OCI-LY7 (cell line): Measurements from ENCODE around the gene CLCN4. TPM values are rescaled to one million over a fixed set of nuclear protein-coding genes. Genes with fewer than 3 reads are reported as not detected.

Experiments
- BruUV-seq: library from RNA; stranded (reverse); fragments of 400-500 nt; replicated peaks from 2 replicates; lab custom pipeline; 2021; lab: Mats Ljungman, UMichigan
- CTCF ChIA-PET: fragments of 300-600 bp; sonication (Branson Sonifier 250); formaldehyde crosslinking; loops from one replicate; lab custom pipeline; 2022; ENCODE audit warnings: antibody characterized with exemption; ENCODE audit not compliant: unreplicated experiment; lab: Charles Lee
- POLR2A ChIA-PET: fragments of 300-600 bp; sonication (Branson Sonifier 250); formaldehyde crosslinking; loops from one replicate; lab custom pipeline; 2022; ENCODE audit warnings: antibody characterized with exemption; lab: Charles Lee
- DNase-seq: peaks from one replicate; pipeline ENCODE4 v3.0.0-alpha.2; 2015; ENCODE audit warnings: low spot score
- H2AFZ ChIP-seq: fragments of 200-600 bp; sonication (generic), shearing (Covaris generic); 2 replicates; pipeline ENCODE4 v1.6.1; 2014; ENCODE audit warnings: mild to moderate bottlenecking, antibody characterized with exemption, low read length, moderate library complexity
- H3K27ac ChIP-seq: fragments of 200-600 bp; sonication (generic); 2 replicates; pipeline ENCODE4 v1.5.1; 2014; ENCODE audit warnings: mixed run types, low read depth, mild to moderate bottlenecking, moderate library complexity, low read length, inconsistent platforms; ENCODE audit not compliant: poor library complexity, severe bottlenecking
- H3K36me3 ChIP-seq: fragments of 200-600 bp; sonication (generic); 2 replicates; pipeline ENCODE4 v1.6.1; 2014; ENCODE audit warnings: mild to moderate bottlenecking, antibody characterized with exemption, low read length, moderate library complexity, mixed read lengths; ENCODE audit not compliant: insufficient read depth
- H3K4me1 ChIP-seq: fragments of 200-600 bp; sonication (generic); 2 replicates; pipeline ENCODE4 v1.5.1; 2014; ENCODE audit warnings: mild to moderate bottlenecking, low read length; ENCODE audit not compliant: insufficient read depth, poor library complexity, severe bottlenecking
- H3K4me2 ChIP-seq: fragments of 200-600 bp; sonication (generic); 2 replicates; pipeline ENCODE4 v1.6.1; 2014; ENCODE audit warnings: mild to moderate bottlenecking, low read length
- H3K4me3 ChIP-seq: fragments of 200-600 bp; sonication (generic); 2 replicates; pipeline ENCODE4 v1.5.1; 2014; ENCODE audit warnings: mild to moderate bottlenecking, low read depth, low read length; ENCODE audit not compliant: poor library complexity, severe bottlenecking
- H3K79me2 ChIP-seq: fragments of 200-600 bp; sonication (generic); 2 replicates; pipeline ENCODE4 v1.6.1; 2016; ENCODE audit warnings: low read depth, mild to moderate bottlenecking, low read length, moderate library complexity, mixed read lengths; ENCODE audit not compliant: insufficient read depth
- H3K9me2 ChIP-seq: fragments of 200-600 bp; sonication (generic); 2 replicates; pipeline ENCODE4 v1.6.1; 2016; ENCODE audit warnings: mild to moderate bottlenecking, low read length, mixed read lengths; ENCODE audit not compliant: insufficient read depth
- H3K9me3 ChIP-seq: fragments of 200-600 bp; sonication (generic); 2 replicates; pipeline ENCODE4 v1.6.1; 2014; ENCODE audit warnings: mild to moderate bottlenecking, mixed run types, low read length, mixed read lengths
- H4K20me1 ChIP-seq: fragments of 200-600 bp; sonication (generic); 2 replicates; pipeline ENCODE4 v1.6.1; 2014; ENCODE audit warnings: mild to moderate bottlenecking, antibody characterized with exemption, low read length, moderate library complexity, mixed read lengths; ENCODE audit not compliant: insufficient read depth
- EZH2phosphoT487 ChIP-seq: fragments of 200-600 bp; sonication (generic); IDR thresholded peaks from 2 replicates; pipeline ENCODE4 v1.6.1; 2018; ENCODE audit warnings: low read depth, borderline replicate concordance, mild to moderate bottlenecking, mixed run types, antibody characterized with exemption, low read length, moderate library complexity, mixed read lengths
- intact Hi-C: fragments of 100-400 bp; cut with micrococcal nuclease; formaldehyde crosslinking; loops from one replicate; pipeline ENCODE4 v1.10.0; 2022; ENCODE audit not compliant: unreplicated experiment
- total RNA-seq, 2 experiments: library from RNA; depleted of rRNA in 1 of 2; stranded (reverse); fragments of >200 nt in 1 of 2; shearing (Covaris generic) in 1 of 2; gene quantifications; 2 replicates each; pipeline ENCODE4 v1.2.3, GENCODE V29; 2014 to 2022
- TF ChIP-seq, protein P1 (sequence below): fragments of 200-600 bp; sonication (generic); conservative IDR thresholded peaks from 2 replicates; pipeline ENCODE4 v1.5.1; 2014; ENCODE audit warnings: mild to moderate bottlenecking, antibody characterized with exemption, low read length, moderate library complexity, mixed read lengths

Gene CLCN4
- total RNA-seq, 2 experiments from 2014 or later: 7.8 to 9.7 TPM

DNA sequence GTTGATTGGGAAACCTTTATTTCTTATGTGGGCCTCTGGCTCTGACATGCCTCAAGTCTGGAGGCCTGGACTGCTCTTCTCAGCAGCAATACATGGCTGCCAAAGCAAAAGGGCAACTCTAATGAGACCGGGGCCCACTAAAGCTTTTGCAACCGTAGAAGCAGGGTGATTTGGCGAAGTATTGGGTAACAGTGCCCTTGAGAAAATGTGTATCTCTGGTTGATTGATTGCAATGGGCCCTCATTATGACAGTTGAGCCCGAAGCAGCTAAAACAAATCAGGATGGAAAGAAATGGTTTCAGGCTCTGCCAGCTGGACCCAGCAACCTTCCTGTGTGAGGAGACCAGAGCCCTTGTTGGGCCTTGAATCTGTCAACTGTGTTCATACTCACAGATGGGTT is 73.4 kb downstream of the CLCN4 start:
- TF ChIP-seq EZH2phosphoT487: no peak
- TF ChIP-seq, protein P1, sequence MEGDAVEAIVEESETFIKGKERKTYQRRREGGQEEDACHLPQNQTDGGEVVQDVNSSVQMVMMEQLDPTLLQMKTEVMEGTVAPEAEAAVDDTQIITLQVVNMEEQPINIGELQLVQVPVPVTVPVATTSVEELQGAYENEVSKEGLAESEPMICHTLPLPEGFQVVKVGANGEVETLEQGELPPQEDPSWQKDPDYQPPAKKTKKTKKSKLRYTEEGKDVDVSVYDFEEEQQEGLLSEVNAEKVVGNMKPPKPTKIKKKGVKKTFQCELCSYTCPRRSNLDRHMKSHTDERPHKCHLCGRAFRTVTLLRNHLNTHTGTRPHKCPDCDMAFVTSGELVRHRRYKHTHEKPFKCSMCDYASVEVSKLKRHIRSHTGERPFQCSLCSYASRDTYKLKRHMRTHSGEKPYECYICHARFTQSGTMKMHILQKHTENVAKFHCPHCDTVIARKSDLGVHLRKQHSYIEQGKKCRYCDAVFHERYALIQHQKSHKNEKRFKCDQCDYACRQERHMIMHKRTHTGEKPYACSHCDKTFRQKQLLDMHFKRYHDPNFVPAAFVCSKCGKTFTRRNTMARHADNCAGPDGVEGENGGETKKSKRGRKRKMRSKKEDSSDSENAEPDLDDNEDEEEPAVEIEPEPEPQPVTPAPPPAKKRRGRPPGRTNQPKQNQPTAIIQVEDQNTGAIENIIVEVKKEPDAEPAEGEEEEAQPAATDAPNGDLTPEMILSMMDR: no peak
- Histone ChIP-seq H3K79me2 (no peaks in the 10 kb centered on the region), H3K9me3 (no peaks in the 10 kb centered on the region), H3K9me2 (no peaks in the 10 kb centered on the region), H3K4me2 (no peak overlapping the region), H3K36me3 (no peaks in the 10 kb centered on the region), H4K20me1 (no peaks in the 10 kb centered on the region), H3K4me3 (no peak overlapping the region), H2AFZ (no peak overlapping the region), H3K4me1 (no peaks in the 10 kb centered on the region), H3K27ac (no peak overlapping the region)
- no peak for DNase-seq
- ChIA-PET POLR2A (no interaction called here), CTCF (no interaction called here)
- no TSS peak for BruUV-seq
- intact Hi-C loops: no loop called here

DNA sequence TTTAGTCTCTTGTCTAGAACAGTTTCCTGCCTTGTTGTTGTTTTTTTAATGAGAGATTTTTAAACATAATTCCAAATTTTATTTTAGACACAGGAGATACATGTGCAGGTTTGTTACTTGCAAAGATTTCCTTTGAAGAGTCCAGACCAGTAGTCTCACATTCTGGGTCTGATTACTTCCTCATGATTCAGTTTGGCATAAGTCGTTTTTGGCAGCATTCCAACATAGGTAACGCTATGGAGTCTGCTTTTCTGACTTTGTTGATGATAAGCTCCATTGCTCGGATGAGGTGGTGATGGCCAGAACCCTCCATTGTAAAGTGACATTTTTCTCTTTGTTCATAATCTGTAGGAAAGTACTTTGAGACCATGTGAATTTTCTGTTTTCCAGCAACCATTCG is 74.7 kb downstream of the CLCN4 start:
- ChIA-PET CTCF (no interaction called here), POLR2A (no interaction called here)
- BruUV-seq: no TSS peak
- Histone ChIP-seq H3K27ac (no peak overlapping the region), H3K9me2 (no peaks in the 10 kb centered on the region), H3K4me1 (no peaks in the 10 kb centered on the region), H3K4me3 (no peak overlapping the region), H2AFZ (no peak overlapping the region), H4K20me1 (no peaks in the 10 kb centered on the region), H3K9me3 (no peaks in the 10 kb centered on the region), H3K79me2 (no peaks in the 10 kb centered on the region), H3K36me3 (no peaks in the 10 kb centered on the region), H3K4me2 (no peak overlapping the region)
- DNase-seq: no peak
- intact Hi-C loops: no loop called here
- no peak for TF ChIP-seq EZH2phosphoT487

DNA sequence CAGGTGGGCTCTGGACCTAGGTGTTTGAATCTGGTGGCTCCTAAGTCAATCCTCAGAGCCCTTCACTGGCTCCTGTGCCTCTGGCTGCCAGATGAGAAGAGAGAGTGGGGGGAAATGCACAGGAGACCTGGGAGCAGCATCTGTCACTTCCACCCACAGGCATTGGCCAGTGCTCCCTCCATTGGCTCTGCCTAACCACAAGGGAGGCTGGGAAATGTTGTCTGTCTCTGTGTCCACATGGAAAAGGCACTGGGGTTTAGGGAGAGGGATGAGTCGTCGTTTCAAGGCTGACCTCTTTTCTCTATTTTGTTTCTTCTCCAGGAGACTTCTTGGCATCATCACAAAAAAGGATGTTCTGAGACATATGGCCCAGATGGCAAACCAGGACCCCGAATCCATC is 76.4 kb downstream of the CLCN4 start:
- ChIA-PET CTCF (no interaction called here), POLR2A (no interaction called here)
- no peaks in the 10 kb centered on the region for H3K9me3 ChIP-seq
- intact Hi-C loops: no loop called here
- no peaks in the 10 kb centered on the region for H3K79me2 ChIP-seq
- no peak overlapping the region for H3K27ac ChIP-seq
- BruUV-seq: no TSS peak
- H3K4me3 ChIP-seq: no peak overlapping the region
- H4K20me1 ChIP-seq: no peaks in the 10 kb centered on the region
- no peaks in the 10 kb centered on the region for H3K36me3 ChIP-seq
- no peak for TF ChIP-seq EZH2phosphoT487
- TF ChIP-seq, protein P1: no peak
- H2AFZ ChIP-seq: no peak overlapping the region
- DNase-seq: no peak
- no peaks in the 10 kb centered on the region for H3K9me2 ChIP-seq
- no peak overlapping the region for H3K4me2 ChIP-seq
- H3K4me1 ChIP-seq: no peaks in the 10 kb centered on the region
